IMR-90 (cell line): Measurements from ENCODE around the gene AQP6. TPM values are rescaled to one million over a fixed set of nuclear protein-coding genes. Genes with fewer than 3 reads are reported as not detected.

Experiments
- ATAC-seq: fragments of 200-7000 bp; cut with Tn5 transposase; 2 replicates; pipeline ENCODE4 v1.9.1; 2020; ENCODE audit warnings: low read depth, mild to moderate bottlenecking, moderate library complexity
- BruUV-seq: library from RNA; stranded (reverse); fragments of 400-500 nt; replicated peaks from 2 replicates; lab custom pipeline; 2021; lab: Mats Ljungman, UMichigan
- CTCF ChIA-PET: fragments of 300-600 bp; formaldehyde crosslinking; extraction: SDS; loops from one replicate; lab custom pipeline; 2021; ENCODE audit warnings: antibody characterized with exemption; lab: Yijun Ruan, JAX
- POLR2A ChIA-PET: fragments of 300-600 bp; sonication (Branson Sonifier 250); formaldehyde crosslinking; loops from one replicate; lab custom pipeline; 2022; ENCODE audit warnings: antibody characterized with exemption; ENCODE audit not compliant: unreplicated experiment; lab: Charles Lee
- DNase-seq: peaks from one replicate; pipeline ENCODE4 v3.0.0; 2013
- H2AFZ ChIP-seq: replicated peaks from 2 replicates; pipeline ENCODE3; 2013; ENCODE audit warnings: low read length, mild to moderate bottlenecking; ENCODE audit not compliant: poor library complexity
- H2AK5ac ChIP-seq: 2 replicates; pipeline ENCODE4 v1.6.1; 2013; ENCODE audit warnings: low read depth, low read length, inconsistent platforms
- H2AK9ac ChIP-seq: replicated peaks from 2 replicates; pipeline ENCODE3; 2013; ENCODE audit warnings: mild to moderate bottlenecking, low read depth, low read length, moderate library complexity; ENCODE audit not compliant: poor library complexity
- H2BK120ac ChIP-seq: 2 replicates; pipeline ENCODE4 v1.6.1; 2013; ENCODE audit warnings: low read depth, low read length, inconsistent platforms
- H2BK15ac ChIP-seq: 3 replicates; pipeline ENCODE4 v1.6.1; 2013; ENCODE audit warnings: low read depth, low read length, inconsistent platforms
- H2BK20ac ChIP-seq: 2 replicates; pipeline ENCODE4 v1.6.1; 2013; ENCODE audit warnings: low read depth, mild to moderate bottlenecking, inconsistent platforms, low read length, moderate library complexity
- H2BK5ac ChIP-seq: 2 replicates; pipeline ENCODE4 v1.6.1; 2013; ENCODE audit warnings: mild to moderate bottlenecking, low read depth, low read length, inconsistent platforms; ENCODE audit not compliant: poor library complexity, severe bottlenecking
- H3K14ac ChIP-seq: replicated peaks from 2 replicates; pipeline ENCODE4 v1.6.1; 2013; ENCODE audit warnings: low read depth, low read length, inconsistent platforms
- H3K18ac ChIP-seq: 2 replicates; pipeline ENCODE4 v1.6.1; 2013; ENCODE audit warnings: low read depth, low read length, control low read depth
- H3K23ac ChIP-seq: 2 replicates; pipeline ENCODE4 v1.6.1; 2013; ENCODE audit warnings: low read depth, low read length, inconsistent platforms
- H3K27ac ChIP-seq: 2 replicates; pipeline ENCODE4 v1.5.1; 2013; ENCODE audit warnings: mild to moderate bottlenecking, control low read depth, low read length; ENCODE audit not compliant: insufficient read depth
- H3K27me3 ChIP-seq: 2 replicates; pipeline ENCODE4 v1.6.1; 2013; ENCODE audit warnings: low read length; ENCODE audit not compliant: control insufficient read depth, insufficient read depth
- H3K36me3 ChIP-seq: 2 replicates; pipeline ENCODE4 v1.6.1; 2013; ENCODE audit warnings: low read length, mixed read lengths; ENCODE audit not compliant: control insufficient read depth, insufficient read depth
- H3K4ac ChIP-seq: 2 replicates; pipeline ENCODE4 v1.6.1; 2013; ENCODE audit warnings: low read depth, low read length, inconsistent platforms
- H3K4me1 ChIP-seq: 2 replicates; pipeline ENCODE4 v1.6.1; 2013; ENCODE audit warnings: low read length, mixed read lengths; ENCODE audit not compliant: control insufficient read depth, insufficient read depth
- H3K4me2 ChIP-seq: 2 replicates; pipeline ENCODE4 v1.6.1; 2013; ENCODE audit warnings: low read depth, mild to moderate bottlenecking, control low read depth, low read length, moderate library complexity
- H3K4me3 ChIP-seq: 2 replicates; pipeline ENCODE4 v1.5.1; 2013; ENCODE audit warnings: low read depth, mild to moderate bottlenecking, control low read depth, low read length, moderate library complexity; ENCODE audit not compliant: insufficient read depth
- H3K56ac ChIP-seq: 2 replicates; pipeline ENCODE4 v1.6.1; 2013; ENCODE audit warnings: low read length, inconsistent platforms; ENCODE audit not compliant: insufficient read depth; ENCODE audit errors: extremely low read depth
- H3K79me1 ChIP-seq, 2 experiments: 2 replicates each; pipeline ENCODE4 v1.6.1; 2013; ENCODE audit warnings: low read length in 2 of 2, inconsistent platforms in 1 of 2, low read depth in 1 of 2
- H3K9ac ChIP-seq: 2 replicates; pipeline ENCODE4 v1.6.1; 2013; ENCODE audit warnings: low read depth, low read length, control low read depth
- H3K9me1 ChIP-seq: 2 replicates; pipeline ENCODE4 v1.6.1; 2013; ENCODE audit warnings: low read length, inconsistent platforms; ENCODE audit not compliant: insufficient read depth
- H3K9me3 ChIP-seq: 2 replicates; pipeline ENCODE4 v1.6.1; 2013; ENCODE audit warnings: low read length; ENCODE audit not compliant: control insufficient read depth, insufficient read depth
- H4K20me1 ChIP-seq: 2 replicates; pipeline ENCODE4 v1.6.1; 2013; ENCODE audit warnings: low read length, inconsistent platforms; ENCODE audit not compliant: insufficient read depth
- H4K5ac ChIP-seq: 2 replicates; pipeline ENCODE4 v1.6.1; 2013; ENCODE audit warnings: mild to moderate bottlenecking, low read depth, low read length, control low read depth
- H4K8ac ChIP-seq, 2 experiments: 2 replicates each; pipeline ENCODE4 v1.6.1; 2013; ENCODE audit warnings: low read depth in 2 of 2, low read length in 2 of 2, control low read depth in 1 of 2, inconsistent platforms in 1 of 2
- H4K91ac ChIP-seq: 2 replicates; pipeline ENCODE4 v1.6.1; 2013; ENCODE audit warnings: low read depth, low read length, inconsistent platforms; ENCODE audit not compliant: insufficient read depth
- CHD1 ChIP-seq: IDR thresholded peaks from 2 replicates; pipeline ENCODE4 v1.6.1; 2012; ENCODE audit warnings: low read depth, low read length, improper control_type of control experiment
- CTCF ChIP-seq: conservative IDR thresholded peaks from 2 replicates; pipeline ENCODE4 v1.5.1; 2012; ENCODE audit warnings: mild to moderate bottlenecking, low read depth, low read length, improper control_type of control experiment
- FOS ChIP-seq: fragments of 150-350 bp; IDR thresholded peaks from 2 replicates; pipeline ENCODE4 v1.6.1; 2016; ENCODE audit warnings: low read depth, low read length
- MAZ ChIP-seq: IDR thresholded peaks from 2 replicates; pipeline ENCODE4 v1.6.1; 2012; ENCODE audit warnings: low read depth, mild to moderate bottlenecking, low read length, improper control_type of control experiment, moderate library complexity, borderline replicate concordance
- RCOR1 ChIP-seq: IDR thresholded peaks from 2 replicates; pipeline ENCODE4 v1.6.1; 2012; ENCODE audit warnings: mild to moderate bottlenecking, low read length, improper control_type of control experiment; ENCODE audit not compliant: insufficient replicate concordance
- RFX5 ChIP-seq: IDR thresholded peaks from 2 replicates; pipeline ENCODE4 v1.8.0; 2012; ENCODE audit warnings: low read depth, mild to moderate bottlenecking, low read length, moderate library complexity
- SMC3 ChIP-seq: fragments of 150-350 bp; IDR thresholded peaks from 2 replicates; pipeline ENCODE4 v1.6.1; 2016; ENCODE audit warnings: low read depth, mild to moderate bottlenecking, antibody characterized with exemption, low read length, moderate library complexity
- WGBS, 2 experiments: methylation state at CpG; one replicate each; pipeline versions ENCODE4 v1.1.5 to v1.1.7; 2013; ENCODE audit warnings: missing lambda C conversion rate in 2 of 2; ENCODE audit not compliant: insufficient read length in 1 of 2; ENCODE audit errors: extremely low coverage in 2 of 2; 5-methylcytosine and 5-hydroxymethylcytosine counted together
- dilution Hi-C: fragments of 300-500 bp; cut with HindIII; formaldehyde crosslinking; loops from one replicate; pipeline ENCODE4 v1.14.3; 2018; ENCODE audit warnings: low sequenced_read_pairs; ENCODE audit not compliant: unreplicated experiment
- in situ Hi-C: fragments of 300-500 bp; cut with MboI; formaldehyde crosslinking; loops from 3 replicates; pipeline ENCODE4 v1.14.3; 2019; ENCODE audit warnings: low sequenced_read_pairs, inconsistent platforms, mixed read lengths
- intact Hi-C: fragments of 100-400 bp; cut with micrococcal nuclease; formaldehyde crosslinking; loops from 2 replicates; pipeline ENCODE4 v1.10.0; 2022
- polyA plus RNA-seq, 3 experiments: library from polyadenylated mRNA; depleted of rRNA; stranded (reverse); fragments of >200 nt; gene quantifications; 2 replicates each; pipeline ENCODE4 v1.2.3, GENCODE V29; 2012; ENCODE audit warnings: low replicate concordance in 1 of 3
- total RNA-seq: library from RNA; depleted of rRNA; stranded (reverse); fragments of >200 nt; gene quantifications from 2 replicates; pipeline ENCODE4 v1.2.3, GENCODE V29; 2012
- TF ChIP-seq, protein P1 (sequence below): fragments of 150-350 bp; IDR thresholded peaks from 2 replicates; pipeline ENCODE4 v1.6.1; 2016; ENCODE audit warnings: low read depth, mild to moderate bottlenecking, low read length, moderate library complexity, borderline replicate concordance

AQP6 gene
- total and polyA plus RNA-seq, 2 of the 4 experiments (the other 2 are of a cell fraction), result not detected

DNA sequence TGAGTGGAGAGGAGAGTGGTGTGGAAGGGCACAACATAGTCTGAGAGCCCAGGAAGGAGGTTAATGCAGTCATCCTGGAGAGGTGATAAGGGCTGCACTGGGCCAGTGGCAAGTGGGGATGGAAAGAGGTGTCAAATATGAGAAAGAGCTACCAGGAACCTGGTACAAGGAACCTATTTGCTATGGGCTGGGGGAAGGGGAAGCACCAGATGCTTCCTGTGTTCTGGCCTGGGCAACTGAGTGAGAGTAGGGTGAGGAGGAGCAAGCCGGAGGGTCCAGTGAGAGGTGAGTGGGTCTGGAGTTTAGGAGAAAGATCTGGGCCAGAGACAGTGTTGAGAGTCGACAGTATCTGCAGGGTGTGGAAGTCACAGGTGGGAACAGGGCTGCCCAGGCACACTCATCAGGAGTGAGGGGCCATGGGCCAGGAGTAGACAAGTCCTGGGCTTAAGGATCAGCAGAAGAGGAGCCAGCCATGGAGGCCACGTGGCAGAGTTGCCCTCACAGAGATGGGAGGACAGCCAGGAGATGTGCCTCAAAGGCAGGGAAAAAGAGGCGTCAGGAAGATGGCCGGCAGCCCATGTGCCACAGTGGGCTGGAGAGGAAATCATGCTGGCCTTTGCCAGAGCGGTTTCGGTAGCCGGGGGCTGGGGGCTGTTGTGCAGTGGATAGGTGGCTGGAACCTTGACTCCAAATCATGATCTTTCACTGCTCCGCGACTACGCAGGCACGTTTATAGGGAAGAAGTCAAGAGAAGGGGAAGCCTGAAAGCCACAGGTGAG is 2.9 kb upstream of the AQP6 start (continued):
- no peak for TF ChIP-seq CTCF

- H3K79me1 ChIP-seq, result no peaks in the 10 kb centered on the region
- H2AFZ ChIP-seq, result no peak overlapping the region
- H3K9ac ChIP-seq, result no peak overlapping the region
- no peak overlapping the region for H2BK15ac ChIP-seq
- H2BK20ac ChIP-seq, result no peak overlapping the region
- no peak overlapping the region for H3K27ac ChIP-seq
- H2BK5ac ChIP-seq, result no peak overlapping the region
- no peak overlapping the region for H4K8ac ChIP-seq
- H2AK9ac ChIP-seq, result no peak overlapping the region
- in situ Hi-C loops, result loop anchor here (5.0 to 10.0 kb wide), 2 partner anchors 87 to 204 kb away; partner anchors contain the start of gene ASIC1
- H3K4me1 ChIP-seq, result no peaks in the 10 kb centered on the region
- intact Hi-C loops, result no loop called here
- no peaks in the 10 kb centered on the region for H4K20me1 ChIP-seq
- BruUV-seq, result no TSS peak
- DNase-seq (no peak), ATAC-seq (no peak)
- H3K18ac ChIP-seq, result no peak overlapping the region
- no peaks in the 10 kb centered on the region for H3K36me3 ChIP-seq
- H3K9me3 ChIP-seq, result no peaks in the 10 kb centered on the region
- no peak overlapping the region for H3K4me2 ChIP-seq
- no peak overlapping the region for H2BK120ac ChIP-seq
- dilution Hi-C loops, result no loop called here
- no peak overlapping the region for H3K14ac ChIP-seq
- H4K91ac ChIP-seq, result no peak overlapping the region
- H4K5ac ChIP-seq, result no peak overlapping the region
- no peak overlapping the region for H3K4ac ChIP-seq
- H3K27me3 ChIP-seq, result peaks cover 58% of the 10 kb centered on the region
- 51% methylated on average over 9 of the region's 10 CpGs; no CpG with 5 or more reads in 1 of the 2 experiments for WGBS, 2 experiments
- ChIA-PET CTCF (interaction anchor here (1.2 kb wide), 1 partner anchor 85 kb away, joined by 4 read pairs; no protein-coding TSS in a partner anchor), POLR2A (no interaction called here)
- H3K23ac ChIP-seq, result no peak overlapping the region
- H3K4me3 ChIP-seq, result no peak overlapping the region
- H3K9me1 ChIP-seq, result no peaks in the 10 kb centered on the region
- no peak overlapping the region for H3K56ac ChIP-seq
- H2AK5ac ChIP-seq, result no peak overlapping the region
- no peak for TF ChIP-seq RFX5
- TF ChIP-seq RCOR1, result no peak
- no peak for TF ChIP-seq MAZ
- no peak for TF ChIP-seq SMC3
- TF ChIP-seq FOS, result no peak
- TF ChIP-seq, protein P1, sequence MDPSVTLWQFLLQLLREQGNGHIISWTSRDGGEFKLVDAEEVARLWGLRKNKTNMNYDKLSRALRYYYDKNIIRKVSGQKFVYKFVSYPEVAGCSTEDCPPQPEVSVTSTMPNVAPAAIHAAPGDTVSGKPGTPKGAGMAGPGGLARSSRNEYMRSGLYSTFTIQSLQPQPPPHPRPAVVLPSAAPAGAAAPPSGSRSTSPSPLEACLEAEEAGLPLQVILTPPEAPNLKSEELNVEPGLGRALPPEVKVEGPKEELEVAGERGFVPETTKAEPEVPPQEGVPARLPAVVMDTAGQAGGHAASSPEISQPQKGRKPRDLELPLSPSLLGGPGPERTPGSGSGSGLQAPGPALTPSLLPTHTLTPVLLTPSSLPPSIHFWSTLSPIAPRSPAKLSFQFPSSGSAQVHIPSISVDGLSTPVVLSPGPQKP, result no peak
- no peak for TF ChIP-seq CTCF
- TF ChIP-seq CHD1, result no peak
These were observed 2.1 kb upstream of the AQP6 start for GRCh38 chr12:49970658-49971057.
